Stimulated activated CD8-positive, alpha-beta memory T cell treated with anti-CD3 and anti-CD28 coated beads, Interleukin-4, amount 100 ng/mL, for 1 hour (primary cell): ENCODE measurements around the gene TAF11L13.

Experiments used
- DNase-seq, 2 donors: peaks; one replicate each; pipeline ENCODE4 v3.0.0-alpha.2; 2020; ENCODE audit warnings: low read depth in 2 of 2, low spot score in 1 of 2

The TAF11L13 gene

GRCh38 chr5:17678751-17679324 is 47.0 kb downstream of the TAF11L13 start:
- DNase-seq = no peak

- no peak for DNase-seq
Measured at GRCh38 chr5:17679597-17680203, 47.8 kb downstream of the TAF11L13 start.

- no peak for DNase-seq
Measured at GRCh38 chr5:17680737-17681136, 48.8 kb downstream of the TAF11L13 start.
